GDM1 (cell line): ENCODE results near the gene LUZP2.

Experiments used
- DNase-seq: peaks from one replicate; lab custom pipeline; 2025; lab: John Stamatoyannopoulos, UW

LUZP2 gene

DNA sequence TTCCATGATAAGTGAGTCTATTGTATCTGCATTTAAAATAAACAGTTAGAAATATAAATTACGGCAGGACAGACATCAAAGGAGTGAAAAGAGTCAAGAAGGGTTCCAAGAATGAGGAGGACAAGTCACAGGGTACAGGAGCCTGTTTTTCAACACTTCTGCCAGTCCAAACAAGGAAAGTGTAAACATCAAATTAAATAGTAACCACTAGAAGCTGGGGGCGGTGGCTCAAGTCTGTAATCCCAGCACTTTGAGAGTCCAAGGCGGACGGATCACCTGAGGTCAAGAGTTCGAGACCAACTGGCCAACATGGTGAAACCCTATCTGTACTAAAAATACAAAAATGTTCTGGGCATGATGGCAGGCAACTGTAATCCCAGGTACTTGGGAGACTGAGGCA, 219.6 kb downstream of the LUZP2 start:
- no peak for DNase-seq

DNA sequence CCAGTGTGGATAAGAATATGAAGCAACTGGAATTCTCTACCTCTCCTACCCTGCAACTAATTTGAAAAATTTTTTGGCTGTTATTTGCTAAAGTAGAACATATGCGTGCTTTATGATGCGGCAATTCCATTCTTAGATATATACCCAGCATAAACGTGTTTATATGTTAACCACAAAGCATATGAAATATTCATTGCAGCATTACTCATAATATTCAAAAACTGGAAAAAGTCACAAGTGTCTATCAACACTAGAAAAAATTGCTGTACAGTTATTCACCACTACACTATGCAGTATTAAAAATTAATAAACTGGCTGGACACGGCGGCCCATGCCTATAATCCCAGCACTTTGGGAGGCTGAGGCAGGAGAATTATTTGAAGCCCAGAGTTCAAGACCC, 226.4 kb downstream of the LUZP2 start:
- no peak for DNase-seq

DNA sequence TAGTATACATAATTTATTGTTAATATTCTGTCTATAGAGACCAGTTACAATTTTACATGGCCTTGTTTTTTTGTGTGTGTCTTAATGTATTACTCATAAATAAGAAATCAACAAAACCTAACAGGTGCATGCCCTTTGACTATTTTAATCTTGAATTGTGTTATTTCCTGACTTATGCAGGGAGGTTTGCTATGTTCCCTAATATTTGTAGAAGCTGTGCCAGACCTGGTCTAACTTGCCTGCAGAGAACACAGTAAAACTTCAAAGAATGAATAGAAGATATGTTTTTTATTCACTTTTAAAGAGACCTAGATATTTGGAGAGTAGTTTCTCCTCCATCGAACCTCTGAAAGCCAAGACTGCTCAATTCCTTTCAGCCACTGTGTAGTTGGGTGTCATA, 234.7 kb downstream of the LUZP2 start:
- DNase-seq, result no peak

DNA sequence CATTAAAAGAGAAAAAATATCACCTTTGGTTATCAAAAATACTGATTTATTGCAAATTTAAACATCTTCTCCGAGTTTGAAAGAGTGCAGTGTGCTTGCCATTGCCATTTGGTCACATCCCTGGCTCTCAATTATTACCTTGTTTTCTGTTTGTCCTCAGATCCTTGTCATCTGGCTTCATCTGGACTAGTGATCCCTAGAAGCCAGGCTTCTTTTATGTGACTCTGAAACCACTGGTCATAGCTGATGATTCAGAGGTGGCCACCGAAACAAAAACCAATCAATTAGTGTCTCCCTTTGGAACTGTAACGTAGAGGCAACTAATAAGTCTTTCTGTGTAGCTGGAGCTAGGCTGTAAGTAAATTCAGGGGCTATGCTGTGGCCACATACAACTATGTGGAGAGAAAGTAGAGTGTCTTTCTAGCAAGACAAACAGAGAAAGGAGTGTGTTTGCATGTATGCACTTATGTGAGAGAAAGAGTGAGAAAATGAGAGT, 237.9 kb downstream of the LUZP2 start:
- DNase-seq, result no peak

DNA sequence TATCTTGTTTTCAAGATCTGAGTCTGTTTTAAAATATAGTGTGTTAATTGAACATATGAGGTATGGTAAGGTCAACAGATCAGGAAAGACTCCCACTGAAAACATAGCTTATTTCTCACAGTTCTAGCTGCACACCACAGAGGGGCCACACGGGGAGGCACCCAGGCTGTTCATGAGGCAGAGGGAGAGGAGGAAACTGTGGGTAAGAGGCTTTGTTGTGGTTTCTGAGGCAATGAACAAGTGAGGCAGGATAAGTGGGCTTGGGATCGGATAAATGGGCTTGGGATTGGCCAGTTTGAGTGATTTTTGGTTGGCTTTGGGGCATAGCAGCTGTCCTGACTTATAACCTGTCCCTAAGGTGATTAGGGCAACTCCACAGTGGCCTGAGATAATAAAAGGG, 242.1 kb downstream of the LUZP2 start:
- DNase-seq, result no peak

DNA sequence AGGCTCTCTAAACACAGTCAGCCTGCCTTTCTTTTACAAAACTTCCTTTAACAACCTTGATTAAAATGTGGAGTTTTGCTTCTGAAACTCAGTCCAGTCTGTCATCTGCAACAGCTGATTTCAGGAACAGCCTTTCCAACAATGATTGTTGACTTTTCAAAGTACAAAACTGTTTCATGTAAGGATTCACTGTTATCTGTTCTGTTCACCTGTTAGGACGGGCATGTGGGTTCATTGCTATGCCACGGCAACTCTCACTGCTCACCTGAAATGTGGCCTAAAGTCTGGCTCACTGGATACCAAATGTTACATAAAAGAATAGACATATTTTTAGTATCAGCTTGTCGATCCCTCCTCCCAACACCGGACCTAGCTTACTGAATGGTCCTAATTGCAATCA, 242.8 kb downstream of the LUZP2 start:
- DNase-seq, result no peak

DNA sequence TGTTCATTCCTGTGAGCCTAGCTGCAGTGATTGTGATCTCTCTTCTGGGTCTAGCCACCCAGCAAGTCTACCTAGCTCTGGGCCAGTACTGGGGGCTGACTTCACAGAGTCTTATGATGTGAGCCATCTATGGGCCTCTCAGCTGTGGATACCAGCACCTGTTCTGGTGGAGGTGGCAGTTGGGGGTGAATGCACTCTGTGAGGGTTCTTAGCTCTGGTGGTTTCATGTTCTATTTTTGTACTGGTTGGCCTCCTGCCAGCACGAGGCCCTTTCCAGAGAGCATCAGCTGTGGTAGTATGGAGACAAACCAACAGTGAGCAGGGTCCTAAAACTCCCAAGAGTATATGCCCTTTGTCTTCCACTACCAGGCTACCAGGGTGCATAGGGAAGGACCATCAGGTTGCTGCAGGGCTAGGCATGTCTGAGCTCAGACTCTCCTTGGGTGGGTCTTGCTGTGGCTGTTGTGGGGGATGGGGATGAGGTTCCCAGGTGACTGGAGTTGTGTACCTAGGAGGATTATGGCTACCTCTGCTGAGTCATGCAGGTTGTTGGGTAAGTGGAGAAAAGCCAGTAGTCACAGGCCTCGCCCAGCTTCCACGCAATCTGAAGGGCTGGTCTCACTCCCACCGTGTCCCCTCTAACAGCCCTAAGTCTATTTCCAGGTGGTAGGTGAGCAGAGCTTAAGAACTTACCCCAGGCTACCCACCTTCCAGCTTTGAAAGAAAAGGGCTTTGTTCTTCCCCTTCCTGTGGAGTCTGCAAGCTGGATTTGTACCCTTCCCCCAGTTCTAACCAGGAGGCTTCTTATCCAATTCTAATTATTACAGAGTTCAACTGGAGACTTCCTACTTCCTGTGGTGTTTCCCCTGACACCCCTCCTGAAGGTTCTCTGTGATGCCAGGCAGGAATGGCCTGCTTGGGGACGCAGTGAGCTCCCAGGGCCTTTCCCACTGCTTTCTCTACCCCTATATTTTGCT, 250.7 kb downstream of the LUZP2 start:
- DNase-seq, result no peak

DNA sequence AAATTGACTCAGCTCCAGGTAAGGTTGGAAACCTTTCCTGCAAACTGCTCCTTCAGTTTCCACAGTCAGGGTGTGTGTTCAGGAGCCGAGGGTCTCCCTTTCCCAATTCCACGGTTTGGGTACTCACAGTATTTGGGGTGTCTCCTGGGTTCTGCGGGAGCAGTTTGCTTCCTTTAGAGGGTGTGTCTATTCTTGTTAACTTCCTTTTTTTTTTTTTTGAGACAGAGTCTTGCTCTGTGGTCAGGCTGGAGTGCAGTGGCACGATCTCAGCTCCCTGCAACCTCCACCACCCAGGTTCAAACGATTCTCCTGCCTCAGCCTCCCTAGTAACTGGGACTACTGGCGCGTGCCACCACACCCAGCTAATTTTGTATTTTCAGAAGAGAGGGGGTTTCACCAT, 251.4 kb downstream of the LUZP2 start:
- no peak for DNase-seq

DNA sequence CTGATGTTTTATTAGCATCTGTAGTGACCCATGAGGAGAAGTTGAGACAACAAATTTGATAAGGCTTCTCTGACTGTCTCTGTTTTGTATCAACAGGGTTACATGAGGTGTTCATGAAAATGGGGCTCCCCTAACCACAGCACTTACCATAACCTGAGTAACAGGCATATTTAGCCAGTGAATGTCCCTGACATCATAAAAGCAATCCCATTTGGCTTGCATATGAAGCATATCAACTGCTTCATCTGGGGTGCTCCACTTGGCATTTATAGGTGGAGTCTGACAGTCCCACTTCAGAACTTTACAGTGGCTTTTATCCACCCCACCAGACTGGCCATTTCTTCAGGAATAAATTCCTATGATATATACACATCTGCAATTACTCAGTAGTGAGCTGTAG, 257.6 kb downstream of the LUZP2 start:
- DNase-seq, result no peak

DNA sequence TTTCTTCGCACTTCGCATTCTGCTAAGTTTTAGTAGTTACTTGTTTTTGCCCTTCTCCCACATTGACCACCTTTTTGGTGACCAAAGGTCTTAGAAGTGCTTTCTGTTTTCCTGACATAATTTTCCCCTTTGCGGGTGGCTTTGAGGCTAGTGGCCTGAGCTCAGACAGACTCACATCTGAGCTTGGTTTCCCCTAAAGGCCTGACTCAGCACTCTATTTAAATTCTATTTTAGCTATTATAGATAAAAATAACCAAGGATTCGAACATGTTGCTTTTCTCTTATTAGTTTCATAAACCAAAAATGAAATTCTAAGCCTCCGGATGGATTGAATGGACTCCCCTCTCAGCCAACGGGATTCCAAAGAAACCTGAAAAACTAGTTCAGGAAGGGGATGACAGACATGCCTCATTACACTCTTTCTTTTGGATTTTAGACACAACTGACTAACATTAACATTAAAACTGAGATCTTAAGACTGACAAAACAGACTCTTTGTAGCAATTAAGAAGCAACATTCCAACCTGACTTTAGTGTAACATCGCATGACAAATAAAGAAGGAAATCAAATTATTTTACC, 258.5 kb downstream of the LUZP2 start:
- no peak for DNase-seq

DNA sequence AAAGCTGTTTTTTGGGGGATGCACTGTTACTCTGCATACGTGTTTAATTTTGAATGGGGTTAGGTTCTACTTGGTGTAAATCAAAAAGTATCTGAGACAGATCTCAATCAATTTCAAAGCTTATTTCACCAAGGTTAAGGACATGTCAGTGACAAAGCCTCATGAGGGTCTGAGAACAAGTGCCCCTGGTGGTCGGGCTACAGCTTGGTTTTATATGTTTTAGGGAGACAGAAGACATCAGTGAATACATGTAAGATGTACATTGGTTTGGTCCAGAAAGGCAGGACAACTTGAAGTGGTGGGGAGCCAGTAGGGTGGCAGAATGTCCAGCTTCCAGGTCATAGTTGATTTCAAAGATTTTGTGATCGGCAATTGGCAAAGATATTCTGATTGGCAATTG, 262.9 kb downstream of the LUZP2 start:
- no peak for DNase-seq

DNA sequence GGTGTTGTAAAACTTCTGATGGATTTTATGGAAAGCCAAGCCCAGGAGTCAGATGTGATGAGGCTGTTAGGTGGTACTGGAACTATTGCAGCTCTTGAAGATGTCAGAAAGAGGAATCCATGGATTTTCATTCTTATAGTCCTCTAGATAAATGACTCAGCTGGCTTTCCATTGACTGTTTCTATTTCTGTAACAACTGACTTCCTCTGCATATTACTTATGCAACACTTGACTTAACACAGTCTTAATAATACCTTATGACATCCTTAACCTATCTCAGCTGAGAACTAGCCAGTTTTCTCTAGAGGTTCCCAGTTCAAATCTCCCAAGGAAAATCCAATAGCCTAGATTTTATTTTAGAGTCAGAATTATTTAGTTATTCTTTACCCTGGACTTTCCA, 263.8 kb downstream of the LUZP2 start:
- DNase-seq, result no peak

DNA sequence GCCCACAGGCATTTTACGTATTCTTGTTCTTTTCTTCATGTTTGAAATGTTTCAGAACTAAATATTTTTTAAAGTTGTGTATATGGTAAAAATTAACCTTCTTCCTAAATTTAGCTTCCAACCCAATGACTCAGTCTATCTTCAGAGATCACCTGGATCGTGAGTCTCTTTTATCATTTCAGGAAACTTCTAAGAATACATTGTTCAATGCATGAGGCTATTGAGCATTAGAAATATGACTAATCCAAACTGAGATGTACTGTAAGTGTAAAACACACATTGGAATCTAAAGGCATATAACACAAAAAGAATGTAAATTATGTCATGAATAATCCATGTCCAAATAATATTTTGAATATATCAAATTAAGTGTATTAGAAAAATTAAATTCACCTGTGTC, 265.2 kb downstream of the LUZP2 start:
- DNase-seq, result no peak

DNA sequence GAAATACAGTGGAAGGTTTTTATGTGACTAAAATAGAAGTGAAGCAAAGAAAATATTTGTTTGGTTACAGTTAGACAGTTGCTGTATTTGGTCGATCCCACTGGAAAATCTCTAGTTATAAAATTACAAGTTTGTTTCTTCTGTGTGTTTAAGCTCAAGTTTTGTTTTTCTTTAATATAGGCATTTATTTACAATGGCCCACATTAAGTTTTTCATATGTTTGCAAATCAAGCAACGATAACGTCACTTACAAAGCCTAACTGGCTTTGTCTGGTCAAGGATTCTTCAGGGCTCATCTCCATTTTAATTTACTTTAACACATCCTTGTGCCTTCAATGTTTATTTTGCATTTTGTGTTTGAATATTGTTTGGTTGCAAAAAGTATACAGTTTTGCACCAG, 270.6 kb downstream of the LUZP2 start:
- DNase-seq, result no peak

DNA sequence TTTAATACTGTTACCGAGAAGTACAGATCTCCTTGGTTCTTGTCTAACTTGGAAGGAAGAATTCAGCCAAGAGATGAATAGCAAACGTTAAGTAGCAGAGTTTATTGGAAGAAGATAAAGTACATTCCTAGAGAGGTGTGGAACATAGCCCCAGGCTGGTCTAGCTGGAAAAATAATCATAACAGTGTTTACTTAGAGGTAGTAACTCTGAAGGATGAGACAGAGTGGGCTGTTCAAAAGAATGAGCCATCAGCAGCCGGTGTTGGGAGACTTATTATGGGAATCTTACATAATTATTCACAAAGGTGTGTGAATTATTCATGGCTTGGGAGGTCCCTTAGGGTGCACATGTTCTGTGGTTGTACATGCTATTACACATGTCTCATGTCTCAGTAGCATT, 276.5 kb downstream of the LUZP2 start:
- no peak for DNase-seq

DNA sequence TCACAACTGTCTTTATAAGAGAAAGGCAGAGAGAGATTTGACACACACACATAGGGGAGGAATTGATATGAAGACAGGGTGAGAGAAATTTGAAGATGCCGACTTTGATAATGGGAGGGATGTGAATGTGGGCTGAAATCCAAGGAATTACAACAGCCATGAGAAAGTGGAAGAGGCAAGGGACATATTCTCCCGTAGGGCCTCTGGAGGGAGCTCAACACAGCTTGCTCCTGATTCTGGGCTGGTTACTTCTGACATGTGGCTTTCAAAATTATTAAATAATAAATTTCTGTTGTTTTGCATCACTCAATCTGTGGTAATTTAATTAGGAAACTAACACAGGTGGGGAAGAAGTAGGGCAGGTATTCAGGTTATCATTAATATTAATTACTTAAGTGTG, 282.9 kb downstream of the LUZP2 start:
- no peak for DNase-seq

DNA sequence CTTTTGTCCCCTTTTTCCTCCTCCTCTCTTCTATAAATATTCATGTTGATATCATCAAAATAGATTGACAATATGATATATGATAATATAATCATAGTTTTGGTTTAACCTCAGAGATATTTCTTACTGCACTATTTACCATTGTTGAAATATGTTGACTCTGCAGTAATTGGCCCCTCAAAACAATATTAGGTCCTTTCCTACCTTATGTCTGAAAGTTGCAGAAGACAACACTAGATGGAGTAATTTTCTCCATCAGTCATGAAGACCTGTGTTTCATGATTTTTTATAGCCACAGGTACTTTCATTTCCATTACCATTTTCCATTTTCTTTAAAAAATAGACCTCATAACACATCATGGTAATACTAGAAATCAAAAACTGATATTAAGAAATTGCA, 284.4 kb downstream of the LUZP2 start:
- no peak for DNase-seq

DNA sequence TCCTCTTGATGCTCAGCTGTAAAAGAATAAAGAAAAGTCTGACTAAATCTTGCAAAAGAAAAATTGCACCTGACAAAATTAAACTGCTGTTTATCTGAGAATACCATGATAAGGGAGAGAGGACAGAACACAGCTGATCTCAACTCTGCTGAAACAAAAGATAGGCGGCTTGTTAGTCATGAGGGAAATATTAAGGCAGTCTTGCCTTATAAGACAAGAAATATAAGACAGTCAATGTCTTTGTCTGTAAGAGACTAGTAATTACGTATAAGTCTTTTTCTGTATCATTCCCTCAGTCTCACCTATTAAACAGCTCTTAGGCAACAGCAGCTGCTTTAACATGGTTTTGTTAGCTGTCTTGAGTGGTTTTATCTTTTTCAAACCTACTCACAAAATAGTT, 296.6 kb downstream of the LUZP2 start:
- no peak for DNase-seq

DNA sequence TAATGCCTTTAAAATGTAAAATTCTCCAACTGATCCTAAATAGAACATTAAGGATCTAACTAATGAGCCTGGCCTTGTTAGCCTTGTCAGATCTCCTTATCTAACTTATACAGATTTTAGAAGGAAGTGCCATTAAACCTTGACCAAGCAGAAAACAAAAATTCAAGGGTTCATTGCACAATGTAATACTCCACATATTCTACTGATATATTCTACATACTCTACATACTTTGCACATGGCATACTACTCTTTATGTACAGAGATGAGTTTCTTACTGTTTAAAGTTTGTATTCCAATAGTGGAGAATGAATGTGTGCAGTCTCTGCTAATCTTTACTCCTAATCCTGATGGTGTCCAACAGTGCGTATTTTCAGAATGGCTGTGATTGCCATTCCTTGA, 297.2 kb downstream of the LUZP2 start:
- DNase-seq, result no peak

DNA sequence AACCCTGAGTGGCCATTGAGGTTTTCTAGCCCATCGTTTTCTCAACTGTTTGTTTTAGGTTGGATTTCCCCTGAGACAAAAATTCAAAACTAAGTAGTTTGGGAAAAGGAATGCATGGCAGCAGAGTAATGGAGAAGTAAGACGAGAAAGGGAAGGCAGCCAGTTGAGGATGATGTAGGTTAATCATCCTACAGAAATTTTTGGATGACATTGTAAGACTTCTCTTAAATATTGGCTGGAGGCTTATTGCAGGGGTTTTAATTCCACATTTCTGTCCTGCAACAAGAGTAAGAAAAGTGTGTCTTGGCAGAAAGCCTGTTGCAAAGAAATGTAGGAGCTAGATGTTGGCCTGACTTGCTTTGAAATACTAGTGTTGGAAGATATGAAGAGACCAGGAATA, 308.8 kb downstream of the LUZP2 start:
- DNase-seq, result no peak

DNA sequence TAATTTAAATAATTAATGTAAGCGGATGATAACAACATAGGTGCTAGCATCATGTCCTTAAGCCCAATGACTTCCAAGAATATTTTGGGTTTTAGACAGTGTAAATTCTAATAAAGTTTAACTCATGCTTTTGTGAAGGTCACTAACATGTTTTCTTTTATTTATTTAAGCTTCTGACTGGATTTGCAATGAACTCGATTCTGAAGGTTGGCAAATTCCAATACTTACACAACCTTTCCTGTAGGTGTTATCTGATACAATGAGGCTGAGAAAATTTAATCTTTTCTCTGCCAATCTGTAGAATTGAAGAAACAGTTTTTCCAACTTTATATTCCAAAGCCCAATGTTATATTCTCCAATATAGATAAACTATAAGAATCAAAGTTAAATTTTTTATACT, 311.3 kb downstream of the LUZP2 start:
- DNase-seq, result no peak

DNA sequence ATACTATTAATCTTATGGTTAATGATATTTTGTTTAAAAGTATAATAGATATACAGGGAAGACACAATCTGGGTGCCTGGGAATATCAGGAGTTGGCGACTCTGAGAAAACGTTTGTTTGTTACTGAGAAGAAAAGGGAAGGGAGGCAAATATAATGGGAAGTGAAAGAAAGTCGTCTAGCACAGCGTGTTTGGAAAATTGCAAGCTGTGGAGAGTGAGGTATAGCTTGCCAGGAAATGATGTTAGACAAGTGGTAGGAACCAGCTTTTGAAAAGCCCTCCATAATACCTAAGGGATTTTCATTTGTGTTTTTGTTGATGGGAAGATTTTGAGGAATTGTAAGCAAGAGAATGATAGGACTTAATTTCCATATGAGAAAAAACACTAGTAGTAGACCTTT, 322.2 kb downstream of the LUZP2 start:
- no peak for DNase-seq

DNA sequence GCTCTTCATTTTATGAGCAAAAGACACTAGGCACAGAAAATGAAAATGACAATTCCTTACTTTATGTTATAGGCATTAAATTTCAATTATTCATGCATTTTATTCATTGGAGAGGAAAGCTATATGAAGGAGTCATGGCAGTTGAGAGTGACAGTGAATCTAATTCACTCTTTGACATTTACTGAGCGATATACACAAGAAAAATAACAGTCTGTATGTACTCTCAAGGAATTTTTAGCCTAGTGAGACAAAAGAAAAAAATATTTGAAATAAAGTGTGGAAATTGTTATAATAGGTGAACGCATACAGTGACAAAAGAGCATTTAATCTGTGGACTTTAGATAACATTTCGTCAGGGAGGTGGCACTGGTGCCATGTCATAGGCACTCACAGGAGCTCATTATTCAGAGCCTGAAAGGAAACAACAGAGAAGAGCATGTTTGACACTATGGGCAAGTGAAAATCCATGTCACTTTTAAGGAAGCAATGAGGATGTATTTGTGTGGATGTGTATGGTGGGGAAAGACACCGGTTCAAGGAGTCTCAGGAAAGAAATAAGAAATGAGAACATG, 323.1 kb downstream of the LUZP2 start:
- no peak for DNase-seq
